H1 (cell line): ENCODE results near the gene SRGAP2C. TPM values are rescaled to one million over a fixed set of nuclear protein-coding genes. Genes with fewer than 3 reads are reported as not detected.
"Not testable (repeated sequence)": the region's sequence is repeated elsewhere in the genome, so short reads cannot be mapped to it uniquely, and the experiment has no call there.

Experiments
- CTCF ChIA-PET: fragments of 300-600 bp; sonication (Branson Sonifier 250); formaldehyde crosslinking; loops from one replicate; lab custom pipeline; 2021; ENCODE audit not compliant: partially characterized antibody; lab: Charles Lee
- POLR2A ChIA-PET: fragments of 300-600 bp; sonication (Branson Sonifier 250); formaldehyde crosslinking; loops from one replicate; lab custom pipeline; 2021; ENCODE audit warnings: inconsistent platforms; ENCODE audit not compliant: partially characterized antibody; lab: Charles Lee
- DNase-seq, 2 experiments: peaks; one replicate each; pipeline versions ENCODE4 v3.0.0 to v3.0.0-alpha.2; 2010 to 2022; ENCODE audit warnings: low spot score in 2 of 2, low read depth in 1 of 2, mixed read lengths in 1 of 2
- FAIRE-seq: peaks from 2 replicates; lab custom pipeline; 2011; peaks lifted over from hg19 to GRCh38; lab: Jason Lieb, UNC
- H2AFZ ChIP-seq: 2 replicates; pipeline ENCODE4 v1.8.1; 2012; ENCODE audit warnings: low read length, inconsistent platforms
- H2AK5ac ChIP-seq: 2 replicates; pipeline ENCODE4 v1.6.1; 2013; ENCODE audit warnings: low read depth, low read length
- H2BK120ac ChIP-seq: replicated peaks from 2 replicates; pipeline ENCODE3; 2013; ENCODE audit warnings: low read depth, low read length, inconsistent platforms
- H2BK12ac ChIP-seq: 2 replicates; pipeline ENCODE4 v1.6.1; 2013; ENCODE audit warnings: low read depth, low read length
- H2BK15ac ChIP-seq: 2 replicates; pipeline ENCODE4 v1.6.1; 2013; ENCODE audit warnings: low read length
- H2BK20ac ChIP-seq: 2 replicates; pipeline ENCODE4 v1.6.1; 2013; ENCODE audit warnings: low read length
- H2BK5ac ChIP-seq: 2 replicates; pipeline ENCODE4 v1.6.1; 2013; ENCODE audit warnings: low read depth, low read length
- H3K14ac ChIP-seq: 2 replicates; pipeline ENCODE4 v1.6.1; 2013; ENCODE audit warnings: inconsistent platforms; ENCODE audit not compliant: insufficient read length
- H3K18ac ChIP-seq: 2 replicates; pipeline ENCODE4 v1.6.1; 2013; ENCODE audit warnings: low read length; ENCODE audit errors: extremely low read depth
- H3K23ac ChIP-seq: 2 replicates; pipeline ENCODE4 v1.6.1; 2013; ENCODE audit warnings: inconsistent platforms; ENCODE audit not compliant: insufficient read length
- H3K23me2 ChIP-seq: 2 replicates; pipeline ENCODE4 v1.6.1; 2013; ENCODE audit warnings: low read depth, low read length
- H3K27ac ChIP-seq: 2 replicates; pipeline ENCODE4 v1.6.1; 2011; ENCODE audit warnings: low read depth, low read length, inconsistent platforms
- H3K27me3 ChIP-seq, 4 experiments: replicated peaks in 1 of 4; 1 replicate in 1 of 4; 2 replicates in 3 of 4; pipeline versions ENCODE4 v1.6.1 to v1.8.1; 2011 to 2013; ENCODE audit warnings: low read length in 3 of 4, mild to moderate bottlenecking in 3 of 4, inconsistent platforms in 2 of 4, mixed read lengths in 2 of 4, moderate library complexity in 1 of 4; ENCODE audit not compliant: control insufficient read depth in 3 of 4, insufficient read depth in 3 of 4; ENCODE audit errors: extremely low read depth in 1 of 4
- H3K36me3 ChIP-seq, 4 experiments: 2 replicates each; pipeline versions ENCODE4 v1.6.1 to v1.8.1; 2011 to 2013; ENCODE audit warnings: mild to moderate bottlenecking in 4 of 4, low read length in 3 of 4, moderate library complexity in 2 of 4, control low read depth in 1 of 4, inconsistent platforms in 1 of 4; ENCODE audit not compliant: insufficient read depth in 4 of 4, control insufficient read depth in 2 of 4
- H3K4ac ChIP-seq: replicated peaks from 2 replicates; pipeline ENCODE3; 2013; ENCODE audit warnings: low read length, low read depth, mixed read lengths, inconsistent platforms; ENCODE audit not compliant: insufficient read length
- H3K4me1 ChIP-seq, 4 experiments: replicated peaks in 1 of 4; 1 replicate in 1 of 4; 2 replicates in 3 of 4; pipeline versions ENCODE4 v1.6.1 to v1.8.1; 2011 to 2013; ENCODE audit warnings: low read length in 3 of 4, inconsistent platforms in 2 of 4, mixed read lengths in 1 of 4; ENCODE audit not compliant: insufficient read depth in 4 of 4, control insufficient read depth in 3 of 4
- H3K4me2 ChIP-seq, 2 experiments: 2 replicates each; pipeline versions ENCODE4 v1.6.1 to v1.8.1; 2011 to 2013; ENCODE audit warnings: low read depth in 2 of 2, low read length in 2 of 2, control low read depth in 1 of 2, inconsistent platforms in 1 of 2, mild to moderate bottlenecking in 1 of 2; ENCODE audit not compliant: insufficient read depth in 1 of 2
- H3K4me3 ChIP-seq, 4 experiments: fragments of 200-600, 300-600 bp in 1 of 4; sonication (generic), shearing (Covaris generic), sonication (Bioruptor Twin) in 1 of 4; 2 replicates each; pipeline versions ENCODE4 v1.5.1 to v1.8.1; 2011 to 2016; ENCODE audit warnings: low read length in 4 of 4, low read depth in 3 of 4, control low read depth in 2 of 4, inconsistent platforms in 2 of 4, mild to moderate bottlenecking in 2 of 4, mixed read lengths in 1 of 4, moderate library complexity in 1 of 4; ENCODE audit not compliant: insufficient read depth in 2 of 4; ENCODE audit errors: extremely low read depth in 1 of 4
- H3K56ac ChIP-seq: replicated peaks from 2 replicates; pipeline ENCODE3; 2013; ENCODE audit warnings: low read depth, mild to moderate bottlenecking, mixed read lengths, low read length, inconsistent platforms; ENCODE audit not compliant: insufficient read length
- H3K79me1 ChIP-seq: 2 replicates; pipeline ENCODE4 v1.6.1; 2013; ENCODE audit warnings: low read depth, low read length, control low read depth
- H3K79me2 ChIP-seq, 2 experiments: 2 replicates each; pipeline versions ENCODE4 v1.6.1 to v1.8.1; 2012 to 2013; ENCODE audit warnings: low read length in 2 of 2, mild to moderate bottlenecking in 2 of 2, inconsistent platforms in 1 of 2; ENCODE audit not compliant: insufficient read depth in 2 of 2, control insufficient read depth in 1 of 2
- H3K9ac ChIP-seq, 4 experiments: replicated peaks in 1 of 4; 1 replicate in 1 of 4; 2 replicates in 3 of 4; pipeline versions ENCODE4 v1.6.1 to v1.8.1; 2011 to 2013; ENCODE audit warnings: low read depth in 3 of 4, low read length in 3 of 4, control low read depth in 2 of 4, mild to moderate bottlenecking in 2 of 4, moderate library complexity in 2 of 4, inconsistent platforms in 1 of 4; ENCODE audit errors: extremely low read depth in 1 of 4
- H3K9me3 ChIP-seq, 2 experiments: 2 replicates each; pipeline versions ENCODE4 v1.6.1 to v1.8.1; 2012 to 2013; ENCODE audit warnings: mild to moderate bottlenecking in 2 of 2, moderate library complexity in 2 of 2, control low read depth in 1 of 2, inconsistent platforms in 1 of 2, low read depth in 1 of 2, low read length in 1 of 2, mixed read lengths in 1 of 2; ENCODE audit not compliant: insufficient read depth in 2 of 2
- H4K20me1 ChIP-seq, 2 experiments: replicated peaks in 1 of 2; 2 replicates each; pipeline versions ENCODE3 to v1.8.1; 2011 to 2013; ENCODE audit warnings: inconsistent platforms in 2 of 2, low read length in 2 of 2, mild to moderate bottlenecking in 1 of 2; ENCODE audit not compliant: insufficient read depth in 2 of 2, control insufficient read depth in 1 of 2
- H4K5ac ChIP-seq: 2 replicates; pipeline ENCODE4 v1.6.1; 2013; ENCODE audit warnings: low read length, low read depth, mixed read lengths, inconsistent platforms; ENCODE audit not compliant: insufficient read length
- H4K8ac ChIP-seq: 2 replicates; pipeline ENCODE4 v1.8.0; 2013; ENCODE audit warnings: mild to moderate bottlenecking, moderate library complexity, low read length, inconsistent platforms; ENCODE audit not compliant: insufficient read depth; ENCODE audit errors: extremely low read depth
- H4K91ac ChIP-seq: replicated peaks from 2 replicates; pipeline ENCODE3; 2013; ENCODE audit warnings: low read length, mixed read lengths, inconsistent platforms; ENCODE audit not compliant: insufficient read length
- WGBS, 2 experiments: shearing (Covaris generic) in 1 of 2; methylation state at CpG; one replicate each; pipeline versions ENCODE4 v1.1.6 to v1.1.7; 2013 to 2015; ENCODE audit warnings: low lambda C conversion rate in 2 of 2, mixed read lengths in 2 of 2, inconsistent platforms in 1 of 2, low coverage in 1 of 2, missing lambda C conversion rate in 1 of 2; ENCODE audit not compliant: insufficient replicate concordance in 2 of 2, insufficient coverage in 1 of 2, insufficient read length in 1 of 2; ENCODE audit errors: extremely low coverage in 1 of 2, missing lambda C conversion rate in 1 of 2; 5-methylcytosine and 5-hydroxymethylcytosine counted together
- polyA plus RNA-seq, 7 experiments: library from polyadenylated mRNA; depleted of rRNA in 3 of 7; stranded (reverse) in 5 of 7; unstranded in 2 of 7; fragments of >200 nt in 5 of 7; fragments of 200-250 nt in 2 of 7; gene quantifications; 1 replicate in 5 of 7; 2 replicates in 1 of 7; 4 replicates in 1 of 7; pipeline versions ENCODE4 v1.2.1 to v1.2.3, GENCODE V29; 2011 to 2013; ENCODE audit warnings: missing spikeins in 2 of 7, mixed read lengths in 2 of 7
- total RNA-seq: library from RNA; stranded (reverse); fragmentation: NEBNext Ultra II Directional; extraction: Animal tissue kit (Norgen Biotek cat#: 25700); gene quantifications from 2 replicates; pipeline ENCODE4 v1.2.1, GENCODE V29; 2021

Gene SRGAP2C
- total and polyA plus RNA-seq, 2 of the 8 experiments (the other 6 are each of a cell fraction or from before 2014, with no cell fraction given), result 2.5 to 25.2 TPM

DNA sequence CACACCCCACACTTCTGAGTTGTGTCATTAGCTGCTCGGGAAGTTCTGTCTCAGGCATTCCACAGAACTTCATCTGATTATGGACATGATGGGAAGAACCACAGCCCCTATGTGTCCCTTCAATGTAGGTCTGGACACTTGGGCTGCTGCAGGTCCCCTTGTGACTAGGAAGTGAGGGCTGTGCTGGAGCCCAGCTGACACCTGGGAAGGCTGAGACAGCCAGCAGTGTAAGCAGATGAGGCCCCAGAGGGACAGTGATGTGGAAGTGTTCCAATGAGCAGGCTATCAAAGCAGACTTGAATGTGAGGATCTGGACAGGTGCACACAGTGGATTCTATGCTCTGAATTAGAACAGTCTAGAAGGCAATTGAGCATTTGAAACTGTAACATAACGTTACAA lies 239.2 kb downstream of the SRGAP2C start:
- H3K9ac ChIP-seq, H4K91ac ChIP-seq, H3K4me1 ChIP-seq, H3K4me3 ChIP-seq, H3K27me3 ChIP-seq, H4K5ac ChIP-seq, H2BK5ac ChIP-seq, H4K20me1 ChIP-seq, H3K56ac ChIP-seq, H2BK12ac ChIP-seq, POLR2A ChIA-PET, H3K27ac ChIP-seq, H3K4me2 ChIP-seq, H4K8ac ChIP-seq, H2BK120ac ChIP-seq, H2AK5ac ChIP-seq, H3K23ac ChIP-seq, CTCF ChIA-PET, H3K79me2 ChIP-seq, FAIRE-seq, H2BK15ac ChIP-seq, H3K23me2 ChIP-seq, H3K4ac ChIP-seq, H2BK20ac ChIP-seq, H2AFZ ChIP-seq, H3K79me1 ChIP-seq, DNase-seq, H3K9me3 ChIP-seq, H3K18ac ChIP-seq, H3K36me3 ChIP-seq, H3K14ac ChIP-seq: not testable (repeated sequence)
- WGBS, 2 experiments, result 94% methylated on average over 2 of the region's 2 CpGs; no CpG with 5 or more reads in 1 of the 2 experiments

GRCh38 chr1:121433517-121433916 lies 248.7 kb downstream of the SRGAP2C start:
- H3K79me1 ChIP-seq, H3K56ac ChIP-seq, H2BK120ac ChIP-seq, DNase-seq, H3K79me2 ChIP-seq, H3K4ac ChIP-seq, H2BK15ac ChIP-seq, H3K14ac ChIP-seq, H3K9me3 ChIP-seq, POLR2A ChIA-PET, H2BK5ac ChIP-seq, H3K4me2 ChIP-seq, H4K20me1 ChIP-seq, H2BK20ac ChIP-seq, H3K4me1 ChIP-seq, H3K36me3 ChIP-seq, H3K23ac ChIP-seq, H3K4me3 ChIP-seq, H2AK5ac ChIP-seq, H3K23me2 ChIP-seq, H3K27me3 ChIP-seq, H4K91ac ChIP-seq, FAIRE-seq, H4K5ac ChIP-seq, H3K9ac ChIP-seq, H3K18ac ChIP-seq, H3K27ac ChIP-seq, H2AFZ ChIP-seq, H2BK12ac ChIP-seq, H4K8ac ChIP-seq: not testable (repeated sequence)
- CTCF ChIA-PET, result interaction anchor here (1.5 kb wide), 1 partner anchor 13 kb away, joined by 7 read pairs; no protein-coding TSS in a partner anchor
- 87% methylated on average over 2 of the region's 2 CpGs; no CpG with 5 or more reads in 1 of the 2 experiments for WGBS, 2 experiments
